Panc1 (cell line): ENCODE data around the gene TMOD1. TPM values are rescaled to one million over a fixed set of nuclear protein-coding genes. Genes with fewer than 3 reads are reported as not detected.

Source experiments
- ATAC-seq: fragments of 200-7000 bp; cut with Tn5 transposase; 2 replicates; pipeline ENCODE4 v1.9.1; 2020; ENCODE audit warnings: mild to moderate bottlenecking, moderate library complexity
- BruUV-seq: library from RNA; stranded (reverse); fragments of 400-500 nt; replicated peaks from 2 replicates; lab custom pipeline; 2021; lab: Mats Ljungman, UMichigan
- CTCF ChIA-PET: fragments of 300-600 bp; sonication (Branson Sonifier 250); formaldehyde crosslinking; loops from one replicate; lab custom pipeline; 2022; ENCODE audit warnings: antibody characterized with exemption; lab: Charles Lee
- POLR2A ChIA-PET: fragments of 300-600 bp; sonication (Branson Sonifier 250); formaldehyde crosslinking; loops from one replicate; lab custom pipeline; 2022; ENCODE audit warnings: antibody characterized with exemption; lab: Charles Lee
- DNase-seq: peaks from one replicate; pipeline ENCODE4 v3.0.0-alpha.2; 2010; ENCODE audit warnings: low read depth, low spot score
- H3K27ac ChIP-seq: 2 replicates; pipeline ENCODE4 v1.5.1; 2011; ENCODE audit warnings: mild to moderate bottlenecking, low read length, inconsistent platforms
- H3K27me3 ChIP-seq: fragments of 200-500 bp; sonication (Bioruptor generic); 2 replicates; pipeline ENCODE4 v1.6.0; 2014; ENCODE audit warnings: low read length, inconsistent platforms; ENCODE audit not compliant: control insufficient read depth, insufficient read depth
- H3K36me3 ChIP-seq: fragments of 200-500 bp; sonication (Bioruptor generic); 2 replicates; pipeline ENCODE4 v1.5.1; 2014; ENCODE audit warnings: inconsistent platforms, mild to moderate bottlenecking, low read length, moderate library complexity; ENCODE audit not compliant: control insufficient read depth, insufficient read depth
- H3K4me1 ChIP-seq: 2 replicates; pipeline ENCODE4 v1.5.1; 2011; ENCODE audit warnings: inconsistent platforms, mild to moderate bottlenecking, low read length, moderate library complexity; ENCODE audit not compliant: control insufficient read depth, insufficient read depth
- H3K4me3 ChIP-seq, 2 experiments: 2 replicates each; pipeline ENCODE4 v1.5.1; 2011 to 2012; ENCODE audit warnings: low read depth in 2 of 2, low read length in 2 of 2, mild to moderate bottlenecking in 2 of 2, inconsistent platforms in 1 of 2, moderate library complexity in 1 of 2
- H3K9me3 ChIP-seq: fragments of 200-500 bp; sonication (Bioruptor generic); 2 replicates; pipeline ENCODE4 v1.5.1; 2014; ENCODE audit warnings: low read depth, mild to moderate bottlenecking, inconsistent platforms, low read length, moderate library complexity; ENCODE audit not compliant: control insufficient read depth, insufficient read depth
- CTCF ChIP-seq: fragments of 450-650 bp; IDR thresholded peaks from 2 replicates; pipeline ENCODE4 v1.5.1; 2017; ENCODE audit warnings: mild to moderate bottlenecking
- POLR2AphosphoS5 ChIP-seq: IDR thresholded peaks from 2 replicates; pipeline ENCODE4 v1.6.1; 2012; ENCODE audit warnings: mild to moderate bottlenecking, low read depth, low read length, moderate library complexity
- REST ChIP-seq, 2 experiments: IDR thresholded peaks; 2 replicates each; pipeline ENCODE4 v1.6.1; 2011 to 2012; ENCODE audit warnings: low read depth in 2 of 2, control low read depth in 1 of 2, low read length in 1 of 2, mild to moderate bottlenecking in 1 of 2, moderate library complexity in 1 of 2; ENCODE audit not compliant: insufficient read depth in 1 of 2
- SIN3A ChIP-seq: IDR thresholded peaks from 2 replicates; pipeline ENCODE4 v1.6.1; 2012; ENCODE audit warnings: low read depth, mild to moderate bottlenecking, low read length, moderate library complexity, borderline replicate concordance; ENCODE audit not compliant: insufficient read depth
- TCF7L2 ChIP-seq: IDR thresholded peaks from 2 replicates; pipeline ENCODE4 v1.6.1; 2011; ENCODE audit warnings: mild to moderate bottlenecking, low read depth, low read length, inconsistent platforms
- in situ Hi-C: cut with HindIII; loops from 2 replicates; pipeline ENCODE4 v1.10.0; 2016; ENCODE audit warnings: low sequenced_read_pairs, low pct_unique_long_range_greater_than_20kb
- intact Hi-C: fragments of 100-400 bp; cut with micrococcal nuclease; formaldehyde crosslinking; loops from one replicate; pipeline ENCODE4 v1.10.0; 2022; ENCODE audit not compliant: unreplicated experiment
- total RNA-seq: library from RNA; stranded (reverse); gene quantifications from one replicate; pipeline ENCODE4 v1.2.1, GENCODE V29; 2021; ENCODE audit not compliant: unreplicated experiment

The TMOD1 gene
- total RNA-seq, 1 experiment from 2014 or later = 1.4 TPM

GRCh38 chr9:97536480-97536879 lies 35.0 kb downstream of the TMOD1 start:
- in situ Hi-C loops = no loop called here
- intact Hi-C loops = no loop called here
- ATAC-seq (no peak), DNase-seq (no peak)
- no peak overlapping the region for H3K27ac ChIP-seq
- no peaks in the 10 kb centered on the region for H3K4me1 ChIP-seq
- no peaks in the 10 kb centered on the region for H3K36me3 ChIP-seq
- no peak overlapping the region for H3K4me3 ChIP-seq
- BruUV-seq = no TSS peak
- H3K9me3 ChIP-seq = no peaks in the 10 kb centered on the region
- POLR2A ChIA-PET = interaction anchor here (0.6 kb wide), 1 partner anchor 443 kb away, joined by 3 read pairs; no protein-coding TSS in a partner anchor
- CTCF ChIA-PET = no interaction called here
- TF ChIP-seq CTCF (no peak), TCF7L2 (no peak), POLR2AphosphoS5 (no peak), REST (IDR thresholded peaks at IDR 0.05; ENCODE audit: insufficient read depth in 1 of 2, low read depth in 2 of 2, low read length in 1 of 2) (no peak), SIN3A (no peak)
- no peaks in the 10 kb centered on the region for H3K27me3 ChIP-seq

DNA sequence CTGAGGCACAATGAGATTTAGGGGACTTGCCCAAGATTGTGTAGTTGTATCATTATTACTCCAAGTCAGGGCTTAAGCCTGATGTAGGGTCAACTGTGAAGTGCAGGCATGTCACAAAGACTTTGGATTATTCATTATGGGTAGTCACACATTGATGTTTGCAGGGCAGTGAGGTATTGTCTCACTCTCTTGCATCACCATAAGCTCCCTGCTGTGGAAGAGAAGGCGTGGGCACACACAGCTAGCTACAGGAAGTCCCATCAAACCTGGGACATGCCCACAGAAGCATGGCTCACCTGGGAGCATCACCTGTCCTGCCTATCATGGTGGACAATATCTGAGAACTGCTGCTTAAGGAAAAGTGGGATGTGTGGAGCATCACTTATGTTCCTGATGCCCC lies 42.1 kb downstream of the TMOD1 start:
- no peaks in the 10 kb centered on the region for H3K4me1 ChIP-seq
- no peaks in the 10 kb centered on the region for H3K36me3 ChIP-seq
- H3K27ac ChIP-seq = no peak overlapping the region
- POLR2A ChIA-PET = no interaction called here
- intact Hi-C loops = no loop called here
- ATAC-seq (no peak), DNase-seq (no peak)
- H3K9me3 ChIP-seq = no peaks in the 10 kb centered on the region
- CTCF ChIA-PET = no interaction called here
- no peak for TF ChIP-seq SIN3A
- no peak for TF ChIP-seq REST (IDR thresholded peaks at IDR 0.05; ENCODE audit: insufficient read depth in 1 of 2, low read depth in 2 of 2, low read length in 1 of 2)
- no peak for TF ChIP-seq POLR2AphosphoS5
- TF ChIP-seq TCF7L2 = no peak
- TF ChIP-seq CTCF = no peak
- BruUV-seq = no TSS peak
- H3K4me3 ChIP-seq = no peak overlapping the region
- H3K27me3 ChIP-seq = no peaks in the 10 kb centered on the region
- in situ Hi-C loops = no loop called here
